Activated CD8-positive, alpha-beta memory T cell treated with anti-CD3 and anti-CD28 coated beads for 24 hours (primary cell): Measurements from ENCODE around the gene SEMA3C.

ENCODE experiments used
- DNase-seq: peaks from one replicate; pipeline ENCODE4 v3.0.0-alpha.2; 2020

SEMA3C gene

DNA sequence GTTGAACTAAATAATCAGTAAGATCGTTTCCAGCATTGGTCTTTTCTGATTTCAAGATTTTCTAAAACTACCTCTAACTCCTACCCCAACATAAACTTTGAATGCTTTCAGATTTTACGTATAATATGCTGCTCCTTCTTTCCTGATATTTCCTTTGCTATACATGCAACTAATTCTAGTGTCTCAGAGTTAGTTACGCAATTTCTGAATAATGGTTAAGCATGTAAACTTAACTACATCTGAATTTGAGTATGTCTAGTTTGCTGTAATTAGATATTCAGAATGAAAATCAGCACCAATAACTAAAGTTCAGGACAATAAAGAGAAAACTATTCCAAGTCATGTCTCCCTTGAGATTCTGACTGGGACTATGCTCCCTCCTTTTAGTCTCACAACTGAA, 71.0 kb downstream of the SEMA3C start:
- no peak for DNase-seq

DNA sequence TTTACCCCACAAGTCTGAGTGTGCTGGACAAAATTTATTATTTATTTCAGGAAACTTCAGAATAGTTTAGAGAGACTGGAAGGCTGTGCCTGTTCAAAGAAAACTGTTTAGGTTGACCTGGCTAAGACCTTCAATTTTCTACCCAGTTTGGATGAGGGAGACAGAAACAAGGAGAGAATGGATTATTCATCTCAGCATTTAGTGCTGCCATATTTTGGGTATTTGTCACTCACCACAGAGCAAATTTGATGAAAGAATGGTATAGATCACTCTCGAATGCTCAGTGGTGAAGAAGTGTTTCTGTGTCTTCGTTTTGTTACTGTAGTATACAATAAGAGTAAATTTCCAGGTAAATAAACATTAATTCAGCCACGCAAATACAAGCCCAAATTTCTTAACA, 71.8 kb downstream of the SEMA3C start:
- DNase-seq, result no peak

- no peak for DNase-seq
Observed at GRCh38 chr7:80844916-80845315, 73.9 kb downstream of the SEMA3C start.

GRCh38 chr7:80843018-80843677, 75.7 kb downstream of the SEMA3C start:
- no peak for DNase-seq

DNA sequence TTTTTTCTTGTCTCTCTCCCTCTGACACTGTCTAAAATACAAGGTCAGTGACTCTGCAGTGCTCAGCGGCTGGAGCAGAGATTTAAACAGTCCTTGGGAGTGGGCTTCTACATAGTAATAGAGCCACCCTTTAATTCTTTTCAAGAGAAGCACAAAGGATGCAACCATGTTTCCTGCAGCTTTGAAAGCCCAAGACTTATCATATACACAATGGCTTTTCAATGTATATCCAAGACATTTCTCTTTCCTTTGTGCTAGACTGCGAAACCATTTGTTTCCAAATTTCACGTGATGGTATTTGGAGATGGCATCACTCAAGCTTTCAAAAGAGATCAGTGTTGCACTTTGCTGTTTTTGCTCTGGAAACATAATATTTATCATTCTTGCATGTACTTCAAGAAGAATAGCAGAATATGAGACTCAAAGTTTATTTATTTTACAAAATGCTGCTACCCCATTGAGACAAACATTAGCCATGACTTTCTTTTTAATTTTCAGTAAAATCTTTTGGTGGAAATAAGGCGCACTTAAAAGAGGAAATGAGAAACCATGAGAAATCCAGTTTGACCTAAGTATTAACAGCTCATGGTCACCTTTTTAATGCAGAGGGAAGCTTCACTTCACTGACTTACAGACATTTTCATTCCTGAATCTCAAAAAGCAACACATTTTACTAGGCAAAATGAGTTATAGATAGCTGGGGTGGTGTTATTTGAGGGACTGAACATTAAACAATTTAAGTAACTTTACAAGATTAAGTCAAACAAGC, 76.6 kb downstream of the SEMA3C start:
- DNase-seq, result no peak

GRCh38 chr7:80841423-80841955, 77.4 kb downstream of the SEMA3C start:
- DNase-seq, result no peak

DNA sequence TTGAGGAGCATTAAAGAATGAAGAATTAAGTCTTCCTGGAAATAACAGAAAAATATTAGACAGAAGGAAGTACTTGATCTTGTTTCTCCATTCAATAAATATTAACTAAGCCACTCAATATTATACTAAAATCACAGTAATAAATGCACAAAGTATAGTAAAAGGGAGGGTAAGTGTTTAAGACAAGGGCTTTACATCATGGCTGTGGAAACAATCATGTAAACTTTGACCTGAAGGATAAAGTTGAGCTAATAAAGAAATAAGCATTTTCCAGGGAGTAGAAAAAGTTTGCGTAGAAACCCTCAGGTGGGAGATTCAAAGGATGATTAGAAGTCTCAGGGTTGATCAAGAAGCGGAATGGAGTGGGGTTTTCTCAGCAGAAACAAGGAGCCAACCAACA, 78.2 kb downstream of the SEMA3C start:
- DNase-seq, result no peak

- DNase-seq, result no peak
Observed at GRCh38 chr7:80839855-80840254, 79.0 kb downstream of the SEMA3C start.

- no peak for DNase-seq
Observed at GRCh38 chr7:80838643-80839042, 80.2 kb downstream of the SEMA3C start.

GRCh38 chr7:80837345-80837744, 81.5 kb downstream of the SEMA3C start:
- DNase-seq, result no peak

- DNase-seq, result no peak
Observed at GRCh38 chr7:80835251-80835650, 83.6 kb downstream of the SEMA3C start.

DNA sequence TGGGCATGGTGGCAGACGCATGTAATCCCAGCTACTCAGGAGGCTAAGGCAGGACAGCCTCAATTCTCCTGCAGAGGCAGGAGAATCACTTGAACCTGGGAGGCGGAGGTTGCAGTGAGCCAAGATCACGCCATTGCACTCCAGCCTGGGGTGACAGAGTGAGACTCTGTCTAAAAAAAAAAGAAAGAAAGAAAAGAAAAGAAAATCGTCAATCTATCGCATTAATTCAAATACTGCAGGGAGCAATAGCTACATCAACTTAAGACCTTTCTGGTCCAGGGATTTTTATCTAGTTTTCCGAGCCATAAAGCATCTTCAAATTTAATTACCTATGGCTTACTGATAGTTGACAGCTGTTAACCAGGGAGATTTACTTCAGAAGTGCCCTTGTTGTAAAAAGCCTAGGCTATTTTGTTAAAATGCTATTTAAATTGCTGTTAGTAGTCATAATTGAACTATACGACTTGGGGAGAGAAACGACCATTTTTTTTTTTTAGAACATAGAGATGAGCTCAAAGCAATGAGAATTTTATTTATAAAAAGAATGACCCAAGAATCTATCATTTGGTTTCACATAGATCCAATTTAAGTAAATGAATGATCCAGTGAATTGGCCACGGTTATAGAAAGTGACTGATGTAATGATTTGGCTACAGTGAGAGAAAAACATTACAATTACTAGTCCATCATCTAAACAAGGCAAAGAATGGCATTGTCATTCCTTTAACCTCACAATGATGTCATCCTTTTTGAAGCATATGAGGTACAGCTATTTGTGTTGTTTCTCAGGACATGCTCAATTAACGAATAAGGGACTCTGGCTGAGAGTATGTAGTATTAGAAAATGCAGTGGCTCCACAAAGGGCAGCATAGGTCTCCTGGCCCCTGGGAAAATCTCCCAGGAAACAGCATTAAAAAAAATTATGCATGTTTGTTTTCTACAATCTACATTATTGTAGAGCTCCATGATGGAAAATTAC, 85.3 kb downstream of the SEMA3C start:
- no peak for DNase-seq

DNA sequence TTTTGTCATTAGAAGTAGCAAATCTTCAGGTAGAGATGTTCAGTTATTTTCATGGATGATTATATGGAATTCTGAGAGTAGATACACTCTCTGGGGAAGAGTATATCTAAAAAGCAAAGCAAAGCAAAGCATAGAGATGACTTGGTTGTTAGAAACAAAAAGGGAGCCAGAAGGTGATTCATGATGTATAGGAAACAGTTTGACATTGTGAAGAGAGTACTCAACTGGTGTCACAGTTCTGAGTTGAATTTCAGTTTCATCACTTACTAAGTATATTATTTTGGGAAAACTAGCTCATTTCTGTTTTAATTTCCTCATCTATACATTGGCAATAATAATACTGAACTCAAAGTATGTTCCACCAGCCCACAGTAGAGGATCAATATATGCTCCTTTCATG, 86.8 kb downstream of the SEMA3C start:
- DNase-seq, result no peak

GRCh38 chr7:80830584-80831285, 88.1 kb downstream of the SEMA3C start:
- DNase-seq, result no peak

GRCh38 chr7:80830010-80830409, 88.8 kb downstream of the SEMA3C start:
- DNase-seq, result no peak

- no peak for DNase-seq
Observed at GRCh38 chr7:80829527-80829926, 89.3 kb downstream of the SEMA3C start.

GRCh38 chr7:80827239-80827633, 91.6 kb downstream of the SEMA3C start:
- no peak for DNase-seq

- DNase-seq, result no peak
Observed at GRCh38 chr7:80826520-80827238, 92.2 kb downstream of the SEMA3C start.

GRCh38 chr7:80825499-80825898, 93.4 kb downstream of the SEMA3C start:
- DNase-seq, result no peak

GRCh38 chr7:80824253-80824652, 94.6 kb downstream of the SEMA3C start:
- DNase-seq, result no peak

- no peak for DNase-seq
Observed at GRCh38 chr7:80823057-80823456, 95.8 kb downstream of the SEMA3C start.
